EL (cell line): ENCODE measurements around the gene ARL13A.
A peak's percentile ranks its signal among the peaks of the same experiment; 100 is the strongest.
"Not testable (repeated sequence)": the region's sequence is repeated elsewhere in the genome, so short reads cannot be mapped to it uniquely, and the experiment has no call there.

Experiments used
- DNase-seq: peaks from one replicate; pipeline ENCODE4 v3.0.0-alpha.2; 2016

Gene ARL13A

GRCh38 chrX:100969408-100969807 lies at the start of gene ARL13A:
TSS of gene ARL13A (plus strand) at chrX:100969708. CDS start at chrX:100973690, 3,982 bp downstream.
- DNase-seq: no peak

- DNase-seq: no peak
Measured at GRCh38 chrX:100924375-100924774, 45.1 kb upstream of the ARL13A start.

- no peak for DNase-seq
Measured at GRCh38 chrX:100926453-100926852, 43.1 kb upstream of the ARL13A start.

GRCh38 chrX:100928660-100929613 lies 40.6 kb upstream of the ARL13A start, which contains the start of gene XKRX:
TSS of gene XKRX (minus strand) at chrX:100928917. CDS start at chrX:100928304, 613 bp downstream.
- peak; percentile 29 for DNase-seq

GRCh38 chrX:100931218-100931924 lies 38.1 kb upstream of the ARL13A start:
- DNase-seq: no peak

- DNase-seq: no peak
Measured at GRCh38 chrX:100931925-100932285, 37.6 kb upstream of the ARL13A start.

GRCh38 chrX:100935767-100936166 lies 33.7 kb upstream of the ARL13A start:
- DNase-seq: no peak

- no peak for DNase-seq
Measured at GRCh38 chrX:100939333-100939732, 30.2 kb upstream of the ARL13A start.

GRCh38 chrX:100944601-100945000 lies 24.9 kb upstream of the ARL13A start:
- peak; percentile 4 for DNase-seq

GRCh38 chrX:100946299-100946927 lies 23.1 kb upstream of the ARL13A start:
- DNase-seq: peak; percentile 17

- DNase-seq: no peak
Measured at GRCh38 chrX:100948557-100948956, 21.0 kb upstream of the ARL13A start.

- DNase-seq: no peak
Measured at GRCh38 chrX:100962811-100963210, 6.7 kb upstream of the ARL13A start.

GRCh38 chrX:100964362-100964761 lies 5.1 kb upstream of the ARL13A start:
- DNase-seq: no peak

- DNase-seq: no peak
Measured at GRCh38 chrX:100969936-100970335, 428 bp downstream of the ARL13A start.

- peak; percentile 1 for DNase-seq
Measured at GRCh38 chrX:100973411-100973810, 3.9 kb downstream of the ARL13A start.

- DNase-seq: peak; percentile 4
Measured at GRCh38 chrX:100975212-100975611, 5.7 kb downstream of the ARL13A start.

GRCh38 chrX:100976211-100976610 lies 6.7 kb downstream of the ARL13A start:
- DNase-seq: peak; percentile 19

GRCh38 chrX:100979881-100980607 lies 10.5 kb downstream of the ARL13A start:
- peak; percentile 31 for DNase-seq

GRCh38 chrX:100980608-100981497 lies 11.3 kb downstream of the ARL13A start:
- peak; percentile 87 for DNase-seq

- not testable (repeated sequence) for DNase-seq
Measured at GRCh38 chrX:100981498-100981845, 12.0 kb downstream of the ARL13A start.

- DNase-seq: no peak
Measured at GRCh38 chrX:100984818-100985217, 15.3 kb downstream of the ARL13A start.

GRCh38 chrX:100990139-100990538 lies 20.6 kb downstream of the ARL13A start:
- DNase-seq: no peak
